Brain pericyte (primary cell): Measurements from ENCODE around the gene C2.
"Not testable (repeated sequence)": the region's sequence is repeated elsewhere in the genome, so short reads cannot be mapped to it uniquely, and the experiment has no call there.

ENCODE experiments used
- DNase-seq: peaks from one replicate; pipeline ENCODE4 v3.0.0-alpha.2; 2012; ENCODE audit warnings: low read depth, low spot score

The C2 gene

GRCh38 chr6:31977816-31978431, 50.4 kb downstream of the C2 start:
- no peak for DNase-seq

GRCh38 chr6:31978831-31979230, 51.3 kb downstream of the C2 start:
- no peak for DNase-seq

- DNase-seq, result no peak
These were observed 51.9 kb downstream of the C2 start for GRCh38 chr6:31979238-31979898.

GRCh38 chr6:31980195-31980876, 52.8 kb downstream of the C2 start:
- DNase-seq, result not testable (repeated sequence)

GRCh38 chr6:31980998-31981397, 53.5 kb downstream of the C2 start:
- DNase-seq, result not testable (repeated sequence)

GRCh38 chr6:31981744-31982143, 54.2 kb downstream of the C2 start, which contains the start of gene C4A:
Gene C4A, plus strand, starts transcription at chr6:31982057. Its CDS starts 51 bp downstream, at chr6:31982108.
- not testable (repeated sequence) for DNase-seq

GRCh38 chr6:31989363-31989762, 61.8 kb downstream of the C2 start:
- DNase-seq, result not testable (repeated sequence)

- not testable (repeated sequence) for DNase-seq
These were observed 66.9 kb downstream of the C2 start for GRCh38 chr6:31994421-31994820.
